H1 (cell line): ENCODE data around the gene LRBA. TPM values are rescaled to one million over a fixed set of nuclear protein-coding genes. Genes with fewer than 3 reads are reported as not detected.

Source experiments
- CTCF ChIA-PET: fragments of 300-600 bp; sonication (Branson Sonifier 250); formaldehyde crosslinking; loops from one replicate; lab custom pipeline; 2021; ENCODE audit not compliant: partially characterized antibody; lab: Charles Lee
- POLR2A ChIA-PET: fragments of 300-600 bp; sonication (Branson Sonifier 250); formaldehyde crosslinking; loops from one replicate; lab custom pipeline; 2021; ENCODE audit warnings: inconsistent platforms; ENCODE audit not compliant: partially characterized antibody; lab: Charles Lee
- DNase-seq, 2 experiments: peaks; one replicate each; pipeline versions ENCODE4 v3.0.0 to v3.0.0-alpha.2; 2010 to 2022; ENCODE audit warnings: low spot score in 2 of 2, low read depth in 1 of 2, mixed read lengths in 1 of 2
- FAIRE-seq: peaks from 2 replicates; lab custom pipeline; 2011; peaks lifted over from hg19 to GRCh38; lab: Jason Lieb, UNC
- H2AFZ ChIP-seq: 2 replicates; pipeline ENCODE4 v1.8.1; 2012; ENCODE audit warnings: low read length, inconsistent platforms
- H2AK5ac ChIP-seq: 2 replicates; pipeline ENCODE4 v1.6.1; 2013; ENCODE audit warnings: low read depth, low read length
- H2BK120ac ChIP-seq: replicated peaks from 2 replicates; pipeline ENCODE3; 2013; ENCODE audit warnings: low read depth, low read length, inconsistent platforms
- H2BK12ac ChIP-seq: 2 replicates; pipeline ENCODE4 v1.6.1; 2013; ENCODE audit warnings: low read depth, low read length
- H2BK15ac ChIP-seq: 2 replicates; pipeline ENCODE4 v1.6.1; 2013; ENCODE audit warnings: low read length
- H2BK20ac ChIP-seq: 2 replicates; pipeline ENCODE4 v1.6.1; 2013; ENCODE audit warnings: low read length
- H2BK5ac ChIP-seq: 2 replicates; pipeline ENCODE4 v1.6.1; 2013; ENCODE audit warnings: low read depth, low read length
- H3K14ac ChIP-seq: 2 replicates; pipeline ENCODE4 v1.6.1; 2013; ENCODE audit warnings: inconsistent platforms; ENCODE audit not compliant: insufficient read length
- H3K18ac ChIP-seq: 2 replicates; pipeline ENCODE4 v1.6.1; 2013; ENCODE audit warnings: low read length; ENCODE audit errors: extremely low read depth
- H3K23ac ChIP-seq: 2 replicates; pipeline ENCODE4 v1.6.1; 2013; ENCODE audit warnings: inconsistent platforms; ENCODE audit not compliant: insufficient read length
- H3K23me2 ChIP-seq: 2 replicates; pipeline ENCODE4 v1.6.1; 2013; ENCODE audit warnings: low read depth, low read length
- H3K27ac ChIP-seq: 2 replicates; pipeline ENCODE4 v1.6.1; 2011; ENCODE audit warnings: low read depth, low read length, inconsistent platforms
- H3K27me3 ChIP-seq, 4 experiments: replicated peaks in 1 of 4; 1 replicate in 1 of 4; 2 replicates in 3 of 4; pipeline versions ENCODE4 v1.6.1 to v1.8.1; 2011 to 2013; ENCODE audit warnings: low read length in 3 of 4, mild to moderate bottlenecking in 3 of 4, inconsistent platforms in 2 of 4, mixed read lengths in 2 of 4, moderate library complexity in 1 of 4; ENCODE audit not compliant: control insufficient read depth in 3 of 4, insufficient read depth in 3 of 4; ENCODE audit errors: extremely low read depth in 1 of 4
- H3K36me3 ChIP-seq, 4 experiments: 2 replicates each; pipeline versions ENCODE4 v1.6.1 to v1.8.1; 2011 to 2013; ENCODE audit warnings: mild to moderate bottlenecking in 4 of 4, low read length in 3 of 4, moderate library complexity in 2 of 4, control low read depth in 1 of 4, inconsistent platforms in 1 of 4; ENCODE audit not compliant: insufficient read depth in 4 of 4, control insufficient read depth in 2 of 4
- H3K4ac ChIP-seq: replicated peaks from 2 replicates; pipeline ENCODE3; 2013; ENCODE audit warnings: low read length, low read depth, mixed read lengths, inconsistent platforms; ENCODE audit not compliant: insufficient read length
- H3K4me1 ChIP-seq, 4 experiments: replicated peaks in 1 of 4; 1 replicate in 1 of 4; 2 replicates in 3 of 4; pipeline versions ENCODE4 v1.6.1 to v1.8.1; 2011 to 2013; ENCODE audit warnings: low read length in 3 of 4, inconsistent platforms in 2 of 4, mixed read lengths in 1 of 4; ENCODE audit not compliant: insufficient read depth in 4 of 4, control insufficient read depth in 3 of 4
- H3K4me2 ChIP-seq, 2 experiments: 2 replicates each; pipeline versions ENCODE4 v1.6.1 to v1.8.1; 2011 to 2013; ENCODE audit warnings: low read depth in 2 of 2, low read length in 2 of 2, control low read depth in 1 of 2, inconsistent platforms in 1 of 2, mild to moderate bottlenecking in 1 of 2; ENCODE audit not compliant: insufficient read depth in 1 of 2
- H3K4me3 ChIP-seq, 4 experiments: fragments of 200-600, 300-600 bp in 1 of 4; sonication (generic), shearing (Covaris generic), sonication (Bioruptor Twin) in 1 of 4; 2 replicates each; pipeline versions ENCODE4 v1.5.1 to v1.8.1; 2011 to 2016; ENCODE audit warnings: low read length in 4 of 4, low read depth in 3 of 4, control low read depth in 2 of 4, inconsistent platforms in 2 of 4, mild to moderate bottlenecking in 2 of 4, mixed read lengths in 1 of 4, moderate library complexity in 1 of 4; ENCODE audit not compliant: insufficient read depth in 2 of 4; ENCODE audit errors: extremely low read depth in 1 of 4
- H3K56ac ChIP-seq: replicated peaks from 2 replicates; pipeline ENCODE3; 2013; ENCODE audit warnings: low read depth, mild to moderate bottlenecking, mixed read lengths, low read length, inconsistent platforms; ENCODE audit not compliant: insufficient read length
- H3K79me1 ChIP-seq: 2 replicates; pipeline ENCODE4 v1.6.1; 2013; ENCODE audit warnings: low read depth, low read length, control low read depth
- H3K79me2 ChIP-seq, 2 experiments: 2 replicates each; pipeline versions ENCODE4 v1.6.1 to v1.8.1; 2012 to 2013; ENCODE audit warnings: low read length in 2 of 2, mild to moderate bottlenecking in 2 of 2, inconsistent platforms in 1 of 2; ENCODE audit not compliant: insufficient read depth in 2 of 2, control insufficient read depth in 1 of 2
- H3K9ac ChIP-seq, 4 experiments: replicated peaks in 1 of 4; 1 replicate in 1 of 4; 2 replicates in 3 of 4; pipeline versions ENCODE4 v1.6.1 to v1.8.1; 2011 to 2013; ENCODE audit warnings: low read depth in 3 of 4, low read length in 3 of 4, control low read depth in 2 of 4, mild to moderate bottlenecking in 2 of 4, moderate library complexity in 2 of 4, inconsistent platforms in 1 of 4; ENCODE audit errors: extremely low read depth in 1 of 4
- H3K9me3 ChIP-seq, 2 experiments: 2 replicates each; pipeline versions ENCODE4 v1.6.1 to v1.8.1; 2012 to 2013; ENCODE audit warnings: mild to moderate bottlenecking in 2 of 2, moderate library complexity in 2 of 2, control low read depth in 1 of 2, inconsistent platforms in 1 of 2, low read depth in 1 of 2, low read length in 1 of 2, mixed read lengths in 1 of 2; ENCODE audit not compliant: insufficient read depth in 2 of 2
- H4K20me1 ChIP-seq, 2 experiments: replicated peaks in 1 of 2; 2 replicates each; pipeline versions ENCODE3 to v1.8.1; 2011 to 2013; ENCODE audit warnings: inconsistent platforms in 2 of 2, low read length in 2 of 2, mild to moderate bottlenecking in 1 of 2; ENCODE audit not compliant: insufficient read depth in 2 of 2, control insufficient read depth in 1 of 2
- H4K5ac ChIP-seq: 2 replicates; pipeline ENCODE4 v1.6.1; 2013; ENCODE audit warnings: low read length, low read depth, mixed read lengths, inconsistent platforms; ENCODE audit not compliant: insufficient read length
- H4K8ac ChIP-seq: 2 replicates; pipeline ENCODE4 v1.8.0; 2013; ENCODE audit warnings: mild to moderate bottlenecking, moderate library complexity, low read length, inconsistent platforms; ENCODE audit not compliant: insufficient read depth; ENCODE audit errors: extremely low read depth
- H4K91ac ChIP-seq: replicated peaks from 2 replicates; pipeline ENCODE3; 2013; ENCODE audit warnings: low read length, mixed read lengths, inconsistent platforms; ENCODE audit not compliant: insufficient read length
- CREB1 ChIP-seq: IDR thresholded peaks from 2 replicates; pipeline ENCODE4 v1.6.1; 2012; ENCODE audit warnings: inconsistent platforms
- EGR1 ChIP-seq: IDR thresholded peaks from 2 replicates; pipeline ENCODE4 v1.6.1; 2011; ENCODE audit warnings: low read depth, low read length, borderline replicate concordance
- HDAC2 ChIP-seq, 2 experiments: fragments of 300-600 bp in 1 of 2; sonication (generic) in 1 of 2; IDR thresholded peaks; 2 replicates each; pipeline ENCODE4 v1.6.1; 2011 to 2012; ENCODE audit warnings: low read depth in 2 of 2, low read length in 2 of 2, mild to moderate bottlenecking in 2 of 2, moderate library complexity in 2 of 2, borderline replicate concordance in 1 of 2, inconsistent platforms in 1 of 2
- NRF1 ChIP-seq: IDR thresholded peaks from 2 replicates; pipeline ENCODE4 v1.6.1; 2011; ENCODE audit warnings: mild to moderate bottlenecking, low read depth, low read length, improper control_type of control experiment
- SIX5 ChIP-seq: IDR thresholded peaks from 2 replicates; pipeline ENCODE4 v1.6.1; 2011; ENCODE audit warnings: mild to moderate bottlenecking, low read depth, low read length
- SP2 ChIP-seq: IDR thresholded peaks from 2 replicates; pipeline ENCODE4 v1.6.1; 2012; ENCODE audit warnings: mild to moderate bottlenecking, low read length, inconsistent platforms
- TAF1 ChIP-seq: IDR thresholded peaks from 2 replicates; pipeline ENCODE4 v1.6.1; 2011; ENCODE audit warnings: mild to moderate bottlenecking, low read depth, low read length
- TBP ChIP-seq: IDR thresholded peaks from 2 replicates; pipeline ENCODE4 v1.6.1; 2011; ENCODE audit warnings: low read depth, low read length, improper control_type of control experiment
- WGBS, 2 experiments: shearing (Covaris generic) in 1 of 2; methylation state at CpG; one replicate each; pipeline versions ENCODE4 v1.1.6 to v1.1.7; 2013 to 2015; ENCODE audit warnings: low lambda C conversion rate in 2 of 2, mixed read lengths in 2 of 2, inconsistent platforms in 1 of 2, low coverage in 1 of 2, missing lambda C conversion rate in 1 of 2; ENCODE audit not compliant: insufficient replicate concordance in 2 of 2, insufficient coverage in 1 of 2, insufficient read length in 1 of 2; ENCODE audit errors: extremely low coverage in 1 of 2, missing lambda C conversion rate in 1 of 2; 5-methylcytosine and 5-hydroxymethylcytosine counted together
- polyA plus RNA-seq, 7 experiments: library from polyadenylated mRNA; depleted of rRNA in 3 of 7; stranded (reverse) in 5 of 7; unstranded in 2 of 7; fragments of >200 nt in 5 of 7; fragments of 200-250 nt in 2 of 7; gene quantifications; 1 replicate in 5 of 7; 2 replicates in 1 of 7; 4 replicates in 1 of 7; pipeline versions ENCODE4 v1.2.1 to v1.2.3, GENCODE V29; 2011 to 2013; ENCODE audit warnings: missing spikeins in 2 of 7, mixed read lengths in 2 of 7
- total RNA-seq: library from RNA; stranded (reverse); fragmentation: NEBNext Ultra II Directional; extraction: Animal tissue kit (Norgen Biotek cat#: 25700); gene quantifications from 2 replicates; pipeline ENCODE4 v1.2.1, GENCODE V29; 2021
- TF ChIP-seq, protein P1 (sequence below): IDR thresholded peaks from 2 replicates; pipeline ENCODE4 v1.6.1; 2012; ENCODE audit warnings: low read length, inconsistent platforms

Gene LRBA
- total and polyA plus RNA-seq, 2 of the 8 experiments (the other 6 are each of a cell fraction or from before 2014, with no cell fraction given) = 54.6 to 83.2 TPM

DNA sequence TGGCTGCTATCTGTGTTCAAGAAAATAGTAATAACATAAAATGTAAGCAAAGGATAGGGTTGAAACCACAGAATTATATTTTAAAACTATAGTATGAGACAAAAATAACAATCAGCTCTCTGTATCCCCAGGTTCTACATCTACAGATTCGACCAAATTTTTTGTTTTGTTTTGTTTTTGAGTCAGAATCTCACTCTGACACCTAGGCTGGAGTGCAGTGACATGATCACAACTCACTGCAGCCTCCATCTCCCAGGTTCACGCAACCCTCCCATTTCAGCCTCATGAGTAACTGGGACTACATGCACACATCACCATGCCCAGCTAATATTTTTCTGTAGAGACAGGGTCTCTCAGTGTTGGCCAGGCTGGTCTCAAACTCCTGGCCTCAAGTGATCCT lies 319.9 kb downstream of the LRBA start:
- H2AFZ ChIP-seq = no peak overlapping the region
- H3K27ac ChIP-seq = no peak overlapping the region
- no peak overlapping the region for H3K14ac ChIP-seq
- H2BK5ac ChIP-seq = no peak overlapping the region
- WGBS, 2 experiments = 86% methylated on average over 2 of the region's 2 CpGs; no CpG with 5 or more reads in 1 of the 2 experiments
- H3K9me3 ChIP-seq = no peaks in the 10 kb centered on the region
- H3K36me3 ChIP-seq = no peaks in the 10 kb centered on the region
- no peak overlapping the region for H2BK20ac ChIP-seq
- no peaks in the 10 kb centered on the region for H3K23me2 ChIP-seq
- no peaks in the 10 kb centered on the region for H3K79me2 ChIP-seq
- H3K4me2 ChIP-seq = no peak overlapping the region
- H2BK15ac ChIP-seq = no peak overlapping the region
- H3K56ac ChIP-seq = no peak overlapping the region
- no peak overlapping the region for H3K9ac ChIP-seq
- CTCF ChIA-PET = no interaction called here
- no peak overlapping the region for H3K4me3 ChIP-seq
- H4K20me1 ChIP-seq = no peaks in the 10 kb centered on the region
- no peak overlapping the region for H3K18ac ChIP-seq
- no peak for TF ChIP-seq NRF1
- TF ChIP-seq CREB1 = no peak
- TF ChIP-seq, protein P1, sequence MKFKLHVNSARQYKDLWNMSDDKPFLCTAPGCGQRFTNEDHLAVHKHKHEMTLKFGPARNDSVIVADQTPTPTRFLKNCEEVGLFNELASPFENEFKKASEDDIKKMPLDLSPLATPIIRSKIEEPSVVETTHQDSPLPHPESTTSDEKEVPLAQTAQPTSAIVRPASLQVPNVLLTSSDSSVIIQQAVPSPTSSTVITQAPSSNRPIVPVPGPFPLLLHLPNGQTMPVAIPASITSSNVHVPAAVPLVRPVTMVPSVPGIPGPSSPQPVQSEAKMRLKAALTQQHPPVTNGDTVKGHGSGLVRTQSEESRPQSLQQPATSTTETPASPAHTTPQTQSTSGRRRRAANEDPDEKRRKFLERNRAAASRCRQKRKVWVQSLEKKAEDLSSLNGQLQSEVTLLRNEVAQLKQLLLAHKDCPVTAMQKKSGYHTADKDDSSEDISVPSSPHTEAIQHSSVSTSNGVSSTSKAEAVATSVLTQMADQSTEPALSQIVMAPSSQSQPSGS = no peak
- TF ChIP-seq SP2 = no peak
- TF ChIP-seq TAF1 = no peak
- no peak for TF ChIP-seq EGR1
- TF ChIP-seq TBP = no peak
- no peak for TF ChIP-seq HDAC2 (IDR thresholded peaks at IDR 0.05; ENCODE audit: borderline replicate concordance in 1 of 2, low read depth in 2 of 2, low read length in 2 of 2)
- no peak for TF ChIP-seq SIX5
- no peak overlapping the region for H2BK120ac ChIP-seq
- no peaks in the 10 kb centered on the region for H3K79me1 ChIP-seq
- H3K4ac ChIP-seq = no peak overlapping the region
- no peak overlapping the region for H4K5ac ChIP-seq
- H3K27me3 ChIP-seq = no peaks in the 10 kb centered on the region
- FAIRE-seq (no peak), DNase-seq (no peak)
- no peak overlapping the region for H4K8ac ChIP-seq
- no peaks in the 10 kb centered on the region for H3K4me1 ChIP-seq
- H3K23ac ChIP-seq = no peak overlapping the region
- H4K91ac ChIP-seq = no peak overlapping the region
- no peak overlapping the region for H2AK5ac ChIP-seq
- POLR2A ChIA-PET = no interaction called here
- H2BK12ac ChIP-seq = no peak overlapping the region; the same call in 1 of the 2 replicates
